Limb (tissue), 2 donors: ENCODE results near the gene EVX1.
A peak's percentile ranks its signal among the peaks of the same experiment; 100 is the strongest.

Source experiments
- DNase-seq, 2 donors: peaks; one replicate each; pipeline ENCODE4 v3.0.0-alpha.2; 2016; ENCODE audit errors: extremely low spot score in 2 of 2

EVX1 gene

DNA sequence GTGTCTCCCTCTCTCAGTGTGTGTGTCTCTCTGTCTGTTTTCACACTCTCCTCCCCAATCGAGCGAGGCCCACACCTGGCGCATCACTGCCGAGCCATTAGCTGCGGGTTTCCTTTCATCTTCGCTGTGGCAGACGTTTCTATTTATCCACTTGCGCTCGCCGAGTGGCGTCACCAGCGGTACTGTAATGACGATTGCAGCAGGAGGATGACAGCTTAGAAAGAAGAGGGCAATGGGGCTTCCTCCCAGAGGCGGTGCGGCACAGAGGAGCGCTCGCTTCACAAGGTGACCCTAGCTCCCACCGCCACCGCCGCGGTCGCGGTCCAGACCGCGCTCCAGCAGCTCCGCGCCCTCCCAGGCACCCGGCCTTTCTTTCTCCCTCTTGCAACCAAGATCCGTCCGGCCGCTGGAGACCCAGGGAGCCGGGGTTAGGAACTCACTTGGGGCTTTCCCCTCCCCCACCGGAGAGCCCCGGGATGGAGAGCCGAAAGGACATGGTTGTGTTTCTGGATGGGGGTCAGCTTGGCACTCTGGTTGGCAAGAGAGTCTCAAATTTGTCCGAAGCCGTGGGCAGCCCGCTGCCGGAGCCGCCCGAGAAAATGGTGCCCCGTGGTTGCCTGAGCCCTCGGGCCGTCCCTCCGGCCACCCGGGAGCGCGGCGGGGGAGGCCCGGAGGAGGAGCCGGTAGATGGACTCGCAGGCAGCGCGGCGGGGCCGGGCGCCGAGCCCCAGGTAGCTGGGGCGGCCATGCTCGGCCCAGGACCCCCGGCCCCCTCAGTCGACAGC lies at the start of gene EVX1:
EVX1 (plus strand) TSS at position 248 of the 785 bp plus-strand sequence; CDS start at position 477, 229 bp downstream.
- no peak for DNase-seq

DNA sequence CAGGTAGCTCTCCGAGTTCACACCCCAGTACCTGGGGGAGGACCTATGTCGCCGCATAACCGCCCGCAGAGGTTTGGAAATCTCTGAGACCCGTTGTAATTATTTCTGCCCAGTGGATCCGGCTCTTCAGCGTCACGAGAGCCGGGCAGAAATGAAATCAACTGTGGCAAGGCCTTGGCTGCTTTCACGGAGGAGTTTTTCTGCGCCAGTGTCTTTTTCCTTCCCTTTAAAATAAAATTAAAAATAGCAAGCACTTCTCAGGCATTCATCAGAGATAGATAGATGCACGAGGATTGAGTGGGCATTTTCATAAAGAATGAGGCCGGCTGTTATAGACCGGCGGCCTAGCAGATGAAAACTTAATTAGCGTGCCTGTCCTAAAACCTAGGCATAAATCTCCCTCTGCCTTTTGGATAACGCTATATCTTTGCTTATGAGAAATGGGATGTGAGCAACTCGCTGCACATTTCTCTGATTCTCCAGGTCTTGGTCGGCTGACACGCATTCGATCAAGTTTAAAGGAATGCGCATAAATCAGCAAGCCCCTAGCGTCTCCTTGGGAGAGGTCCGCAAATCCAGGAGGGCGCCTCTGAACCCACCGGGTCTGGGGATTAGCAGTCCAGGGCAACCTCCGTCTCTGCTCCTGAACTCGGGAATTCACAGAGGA lies 49.1 kb upstream of the EVX1 start:
- peak in 1 of 2 donors; percentile 62 for DNase-seq

DNA sequence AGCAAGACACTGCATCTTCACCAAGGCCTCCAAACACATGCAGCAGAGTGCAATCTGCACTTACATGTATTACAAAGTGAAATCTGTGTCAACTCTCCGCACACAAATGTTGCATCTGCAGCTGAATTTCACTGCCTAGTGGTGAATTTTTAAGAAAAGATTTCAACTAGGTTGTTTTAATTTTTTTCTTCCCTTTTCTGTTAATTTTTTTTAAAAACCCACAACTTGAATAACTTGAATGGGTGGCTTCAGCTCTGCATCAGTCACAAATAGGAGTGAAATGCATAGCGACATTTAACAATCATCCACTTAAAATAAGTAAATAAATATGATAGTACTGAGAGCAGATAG lies 48.6 kb upstream of the EVX1 start:
- DNase-seq = no peak

DNA sequence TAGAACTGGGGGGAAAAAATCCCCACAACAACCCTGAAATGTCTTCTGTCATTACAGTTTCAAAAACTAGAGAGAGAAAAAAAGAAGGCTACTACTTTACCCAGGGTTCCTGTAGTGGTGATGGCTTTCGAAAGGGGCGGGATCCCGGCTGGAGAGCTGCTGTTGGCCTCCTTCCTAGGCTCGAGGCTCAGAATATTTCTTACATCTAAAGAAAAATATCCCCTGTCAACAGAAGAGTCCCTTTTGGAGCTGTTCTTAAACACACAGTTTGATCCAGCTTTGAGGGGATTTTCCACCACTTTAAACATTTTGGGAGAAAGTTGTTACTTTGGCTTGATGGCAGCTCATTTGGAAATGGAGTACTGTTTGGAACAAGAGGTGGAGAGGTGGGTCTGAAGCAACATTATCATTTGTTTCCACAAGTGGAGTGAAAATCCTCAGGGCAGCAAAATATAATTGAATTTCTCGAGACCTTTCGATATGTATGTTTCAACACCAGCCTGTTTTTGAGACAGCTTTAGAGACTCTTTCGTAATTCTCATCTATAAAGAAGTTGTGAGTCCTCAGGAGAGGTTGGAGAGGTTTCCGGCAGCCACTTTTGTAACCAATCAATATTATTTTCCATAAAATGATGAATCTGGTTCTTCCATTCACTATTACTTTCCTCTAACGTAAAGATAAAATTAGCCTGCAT lies 47.8 kb upstream of the EVX1 start:
- DNase-seq = peak in 1 of 2 donors; percentile 34

DNA sequence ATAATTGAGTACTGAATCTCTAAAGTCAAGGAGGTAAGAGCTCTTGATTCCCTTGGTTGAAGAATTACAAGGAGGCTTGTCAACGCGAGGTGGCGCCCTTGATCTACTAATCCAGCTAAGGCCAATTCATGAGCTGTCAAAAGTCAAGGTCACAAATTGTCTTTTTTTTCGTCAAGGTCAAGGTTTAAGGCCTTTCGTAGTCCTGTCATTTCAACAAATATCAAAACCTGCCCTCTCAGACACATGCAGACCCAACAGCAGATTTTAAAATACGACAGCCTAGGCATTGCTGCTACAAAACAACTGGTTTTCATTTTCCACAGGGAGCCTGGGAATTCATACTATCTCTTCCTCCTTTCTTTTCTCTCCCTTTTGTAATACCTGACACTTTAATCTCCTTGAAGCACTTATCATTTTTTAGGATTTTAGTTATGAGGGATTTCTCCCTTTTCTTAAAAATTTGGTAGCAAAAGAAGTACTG lies 46.3 kb upstream of the EVX1 start:
- DNase-seq = peak; percentile 84 to 90

DNA sequence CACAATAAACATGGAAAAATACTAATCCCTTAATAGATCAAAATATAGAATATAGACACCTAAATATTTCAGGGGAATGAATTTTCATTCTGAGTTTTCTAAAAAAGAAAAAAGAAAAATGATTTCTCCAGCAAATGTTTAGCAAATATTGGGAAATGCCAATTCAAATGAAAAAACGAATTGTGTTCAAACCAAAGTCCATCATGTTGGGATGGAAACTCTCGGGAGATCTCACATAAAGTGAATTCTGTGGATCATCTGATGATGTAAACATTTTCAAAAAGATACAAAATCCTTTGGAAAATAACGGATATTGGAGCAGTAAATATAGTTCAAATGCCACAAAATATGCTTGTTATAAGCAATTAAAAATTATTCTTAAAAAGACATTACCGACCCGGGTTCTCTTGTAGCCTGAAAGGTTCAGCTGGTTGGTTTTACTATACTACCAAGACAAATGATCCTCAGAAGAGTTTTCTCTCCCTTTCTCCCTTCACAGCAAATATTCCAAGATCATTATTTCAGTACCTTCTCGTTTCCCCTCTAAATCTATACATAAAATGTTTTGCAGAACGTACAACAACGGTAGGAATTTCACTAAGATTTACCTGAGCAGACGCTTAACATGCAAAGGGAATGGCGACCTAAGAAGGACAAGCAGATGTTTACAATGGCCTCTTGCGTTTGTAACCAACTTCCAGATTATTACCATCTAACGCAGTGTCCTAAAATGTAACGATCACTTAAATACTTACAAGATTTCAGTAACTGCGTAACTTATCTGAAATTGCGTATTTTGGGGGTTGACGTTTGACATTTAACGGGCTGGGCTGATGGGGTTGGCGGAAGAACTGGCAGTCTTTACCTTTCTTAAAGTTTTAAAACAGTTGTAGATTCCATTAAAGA lies 45.2 kb upstream of the EVX1 start:
- no peak for DNase-seq

DNA sequence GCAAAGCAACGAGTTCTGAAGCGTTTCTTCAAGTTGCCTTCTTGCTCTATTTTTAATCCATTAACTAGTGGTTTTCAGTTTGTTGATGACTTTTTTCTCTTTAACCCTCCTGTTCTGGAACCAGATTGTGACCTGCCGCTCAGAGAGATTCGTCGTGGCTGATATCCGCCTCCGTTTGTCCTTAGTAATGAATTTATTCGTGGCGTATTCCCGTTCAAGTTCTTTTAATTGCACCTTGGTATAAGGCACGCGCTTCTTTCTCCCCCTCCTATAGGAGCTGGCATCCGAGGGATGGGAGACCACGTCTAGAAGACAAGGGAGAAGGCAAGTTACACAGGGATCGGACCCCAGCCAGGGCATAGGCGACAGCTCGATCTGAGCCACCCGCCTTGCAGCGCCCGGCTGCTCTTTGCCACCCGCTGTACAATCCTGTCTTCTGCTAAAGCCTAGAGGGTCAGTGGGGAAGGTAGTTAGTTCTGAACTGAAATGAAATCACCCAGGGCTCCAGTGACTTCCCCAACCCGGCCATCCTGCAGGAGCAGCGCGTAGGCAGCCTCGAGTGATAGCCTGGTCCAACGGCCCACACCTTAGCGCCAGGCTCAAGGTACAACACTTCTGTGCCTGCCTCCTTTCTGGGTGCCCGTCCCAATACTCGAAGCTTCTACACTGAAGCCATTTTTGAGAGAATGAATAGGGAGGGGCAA lies 44.3 kb upstream of the EVX1 start:
- peak in 1 of 2 donors; percentile 63 for DNase-seq

DNA sequence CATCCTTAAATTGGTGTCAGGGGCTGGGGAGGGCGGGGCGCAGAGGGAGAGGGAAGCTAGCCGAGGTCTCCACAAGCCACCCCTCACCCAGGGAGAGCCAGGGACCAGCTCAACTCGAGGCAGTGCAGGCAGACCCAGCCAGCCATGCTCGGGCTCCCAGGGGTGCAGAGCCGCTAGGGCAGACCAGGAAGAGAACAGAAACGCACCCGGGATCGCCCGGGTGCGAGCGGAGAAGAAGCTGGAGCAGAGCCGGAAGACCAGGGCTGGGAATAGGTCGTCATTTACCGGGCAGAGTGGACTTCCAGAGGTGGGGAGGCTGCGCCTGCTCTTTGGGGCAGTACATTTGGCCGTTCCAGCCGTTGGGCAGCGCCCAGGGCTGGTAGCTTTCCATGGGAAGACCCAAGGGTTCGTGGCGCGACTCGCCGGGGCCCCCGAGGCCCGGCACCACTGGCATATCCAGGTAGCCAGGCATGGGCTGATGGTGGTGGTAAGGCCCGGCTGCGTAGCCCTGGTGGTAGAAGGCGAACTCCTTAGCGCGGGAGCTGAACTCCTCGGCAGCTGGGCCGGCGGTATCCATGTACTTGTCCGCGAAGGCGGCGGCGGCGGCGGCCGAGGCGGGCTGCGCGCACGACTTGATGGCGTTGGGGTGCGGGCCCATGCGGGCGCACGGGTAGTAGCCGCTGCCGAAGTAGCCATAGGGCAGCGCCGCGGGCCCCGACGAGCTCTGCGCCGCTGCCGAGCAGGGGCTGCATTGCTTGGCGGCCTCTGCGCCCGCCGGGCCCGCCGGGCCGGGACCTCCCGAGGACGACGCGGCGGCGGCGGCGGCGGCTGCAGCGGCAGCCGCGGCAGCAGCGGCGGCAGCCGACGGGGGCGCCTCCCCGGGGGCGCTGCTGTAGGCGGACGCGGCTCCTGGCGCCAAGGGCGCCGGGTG lies 43.5 kb upstream of the EVX1 start:
- DNase-seq = peak in 1 of 2 donors; percentile 66

DNA sequence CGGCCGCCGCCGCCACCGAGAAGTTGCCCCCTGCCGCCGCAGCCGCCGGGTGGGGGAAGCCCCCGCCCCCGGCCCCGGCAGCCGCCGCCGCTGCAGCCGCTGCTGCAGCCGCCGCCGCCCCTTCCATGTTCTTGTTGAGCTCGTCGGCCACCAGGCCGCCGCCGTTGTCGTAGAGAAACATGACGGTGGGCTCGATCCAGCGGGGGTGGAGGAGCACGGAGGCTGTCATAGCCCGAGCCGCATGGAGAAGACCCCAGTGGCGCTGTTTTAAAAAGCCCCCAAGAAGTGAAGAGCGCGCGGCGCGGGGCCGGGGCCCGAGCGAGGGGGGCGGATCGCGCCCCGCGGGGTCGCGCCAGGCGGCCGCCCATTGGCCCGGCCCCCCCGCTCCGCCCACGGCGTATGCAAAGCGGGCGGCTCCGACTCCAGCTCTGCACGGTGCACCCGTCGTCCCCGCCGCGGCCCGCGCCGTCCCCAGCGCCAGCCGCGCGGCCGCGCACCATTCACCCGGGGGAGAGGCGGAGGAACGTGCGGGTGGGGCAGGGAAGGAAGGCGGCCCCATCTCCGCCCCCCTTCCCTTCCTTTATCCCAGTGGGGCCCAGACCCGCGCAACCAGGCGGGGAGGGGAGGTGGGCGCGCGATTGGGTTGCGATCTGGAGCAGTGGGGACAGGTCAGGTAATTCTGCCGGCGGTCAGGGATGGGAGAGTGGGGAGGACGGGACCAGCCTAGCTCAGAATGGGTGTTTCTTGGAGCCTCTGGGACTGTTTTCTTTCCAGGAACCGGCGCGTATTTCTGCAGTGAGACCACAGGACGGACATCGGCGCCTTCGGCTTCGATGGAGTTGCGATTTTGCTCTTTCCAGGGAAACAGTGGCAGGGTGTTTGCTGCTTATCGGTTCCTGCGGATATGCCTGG lies 42.5 kb upstream of the EVX1 start, which contains the start of gene HOXA13:
HOXA13 (minus strand) TSS at position 243 of the 912 bp plus-strand sequence; CDS start at position 229, 14 bp downstream.
- peak in 1 of 2 donors; percentile 81 for DNase-seq

DNA sequence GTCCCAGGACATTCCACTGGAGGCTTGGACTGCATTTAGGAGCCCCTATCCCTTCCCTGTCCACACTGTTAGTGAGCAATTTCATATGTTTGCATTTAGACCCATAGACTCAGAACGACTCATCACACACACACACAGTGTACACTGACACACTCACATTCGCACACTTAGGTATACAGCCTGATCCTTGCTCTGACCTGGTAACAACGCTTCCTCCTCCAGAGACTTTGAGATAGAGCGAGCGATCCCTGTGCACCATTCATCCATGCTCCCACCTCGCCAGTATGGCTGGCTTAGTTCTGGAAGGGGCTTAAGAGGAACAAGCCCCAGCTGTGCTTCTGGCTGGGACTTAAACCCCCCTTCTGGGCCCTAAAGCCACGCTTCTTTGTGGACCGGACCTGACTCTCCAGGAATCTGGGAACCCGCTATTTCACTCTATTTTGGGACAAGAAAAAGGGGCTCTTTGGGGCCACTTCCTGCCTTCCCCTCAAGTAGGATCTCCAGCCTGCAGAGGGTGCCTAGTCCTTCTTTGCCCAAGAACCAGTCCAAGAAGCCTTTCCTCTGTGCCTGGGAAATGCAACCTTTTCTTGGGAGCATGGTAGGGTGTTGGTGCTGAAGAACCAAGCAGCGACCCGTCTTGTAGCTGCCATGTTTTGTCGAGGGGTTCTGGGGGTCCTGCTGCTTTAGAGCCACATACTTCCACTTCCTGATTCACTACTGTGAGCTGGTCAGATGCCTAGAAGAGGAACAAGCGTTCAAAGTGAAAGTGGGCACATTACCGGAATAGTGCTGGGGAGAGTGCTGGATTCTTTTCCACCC lies 41.6 kb upstream of the EVX1 start:
- peak in 1 of 2 donors; percentile 48 for DNase-seq

DNA sequence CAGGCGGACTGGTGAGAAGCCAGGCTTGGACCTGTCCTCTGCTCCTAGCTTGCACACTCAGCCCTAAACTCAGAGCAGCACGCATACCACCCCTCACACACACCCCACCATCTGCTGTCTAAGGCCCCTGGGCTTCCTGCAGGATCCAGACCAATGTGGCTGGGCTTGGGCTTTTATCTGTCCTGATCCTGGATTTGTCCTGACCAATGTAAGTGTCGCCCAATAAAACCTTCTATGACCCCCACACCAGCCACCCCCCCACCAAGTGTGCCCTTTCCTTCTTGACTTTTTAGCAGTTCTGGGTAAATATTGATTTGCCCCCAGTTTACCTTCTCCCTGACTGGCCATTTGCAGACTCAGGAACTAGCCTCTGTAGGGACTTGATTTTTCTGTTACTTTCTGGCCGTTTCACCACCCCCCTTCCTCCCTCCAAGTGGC lies 41.0 kb upstream of the EVX1 start:
- DNase-seq = no peak

DNA sequence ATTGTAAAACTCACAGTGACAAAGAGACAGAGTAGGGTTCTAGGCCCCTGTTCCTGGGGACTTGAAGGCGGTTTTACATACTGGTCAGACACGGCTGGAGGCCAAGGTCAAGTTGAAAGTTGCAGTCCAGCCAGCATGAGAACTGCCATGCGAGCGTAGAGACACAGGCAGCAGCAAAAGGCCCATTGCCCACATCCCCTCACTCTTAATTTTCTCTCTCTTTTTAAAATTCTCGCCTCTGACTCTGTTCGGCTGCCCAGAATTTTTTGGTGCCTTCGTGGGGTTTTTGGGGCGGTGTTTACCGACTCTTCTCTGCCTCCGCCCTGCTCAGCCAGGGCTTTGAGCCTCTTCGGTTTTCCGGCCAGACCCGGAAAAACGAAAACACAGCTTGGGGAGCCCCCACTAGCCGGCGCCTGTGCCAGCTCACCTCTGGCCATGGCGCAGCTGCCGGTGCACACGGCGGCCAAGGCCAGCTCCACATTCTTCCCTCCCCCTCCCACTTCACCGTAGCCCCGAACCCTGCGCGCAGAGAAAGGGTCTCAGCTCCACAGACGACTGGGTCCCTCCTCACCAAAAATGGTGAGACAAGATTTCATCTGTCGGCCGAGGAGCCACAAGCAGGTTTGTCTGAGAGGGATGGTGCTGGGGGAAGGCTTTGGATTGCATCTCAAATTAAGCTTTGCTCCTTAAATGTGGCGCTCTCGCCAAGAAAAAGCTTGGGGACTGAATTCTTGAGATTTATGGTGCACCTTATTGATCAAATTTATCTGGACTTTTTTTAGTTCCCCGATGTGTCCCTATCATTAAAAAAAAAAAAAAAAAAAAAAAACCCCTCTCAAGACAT lies 40.4 kb upstream of the EVX1 start:
- DNase-seq = peak in 1 of 2 donors; percentile 50

DNA sequence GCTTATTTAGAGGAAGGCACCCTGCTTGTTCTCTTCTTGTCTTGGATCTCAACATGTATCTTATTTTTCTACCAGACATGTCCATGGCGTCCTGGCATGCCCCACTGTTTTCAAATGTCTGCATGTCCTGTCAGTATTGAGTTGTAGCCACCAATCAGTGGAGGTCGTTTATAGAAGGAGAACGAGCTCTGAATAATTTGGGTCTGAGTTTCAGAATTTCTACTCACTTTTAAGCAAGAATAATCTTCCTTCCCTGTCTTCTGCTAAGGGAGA lies 39.8 kb upstream of the EVX1 start:
- peak in 1 of 2 donors; percentile 26 for DNase-seq

DNA sequence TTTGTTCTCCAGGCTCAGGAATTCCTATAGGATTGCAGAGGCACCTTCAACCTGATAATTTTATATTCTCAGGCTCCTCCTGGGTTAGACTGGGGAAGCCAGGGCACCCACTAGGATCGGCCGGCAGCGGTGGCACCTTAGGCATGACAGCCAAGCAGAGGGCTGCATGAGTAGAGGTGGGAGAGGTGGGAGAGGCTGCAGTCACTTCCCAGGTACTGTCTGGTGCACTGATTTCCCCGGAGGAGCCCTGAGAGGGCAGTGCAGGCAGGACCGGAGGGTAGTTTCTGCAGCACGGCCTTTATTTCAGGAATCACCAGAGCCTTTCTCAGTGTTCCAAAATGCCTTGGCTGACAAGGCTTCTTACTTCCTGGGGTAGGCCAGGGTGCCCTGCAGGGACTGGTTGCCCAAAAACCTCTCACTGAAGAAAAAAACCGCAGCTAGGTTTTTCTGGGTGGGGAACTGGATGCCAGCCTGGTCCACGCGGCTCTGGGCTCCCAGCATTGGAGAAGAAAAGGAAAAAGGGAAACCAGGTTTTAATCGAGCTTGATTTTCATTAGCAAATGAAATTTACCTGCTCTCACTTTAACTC lies 39.1 kb upstream of the EVX1 start:
- DNase-seq = peak in 1 of 2 donors; percentile 35

DNA sequence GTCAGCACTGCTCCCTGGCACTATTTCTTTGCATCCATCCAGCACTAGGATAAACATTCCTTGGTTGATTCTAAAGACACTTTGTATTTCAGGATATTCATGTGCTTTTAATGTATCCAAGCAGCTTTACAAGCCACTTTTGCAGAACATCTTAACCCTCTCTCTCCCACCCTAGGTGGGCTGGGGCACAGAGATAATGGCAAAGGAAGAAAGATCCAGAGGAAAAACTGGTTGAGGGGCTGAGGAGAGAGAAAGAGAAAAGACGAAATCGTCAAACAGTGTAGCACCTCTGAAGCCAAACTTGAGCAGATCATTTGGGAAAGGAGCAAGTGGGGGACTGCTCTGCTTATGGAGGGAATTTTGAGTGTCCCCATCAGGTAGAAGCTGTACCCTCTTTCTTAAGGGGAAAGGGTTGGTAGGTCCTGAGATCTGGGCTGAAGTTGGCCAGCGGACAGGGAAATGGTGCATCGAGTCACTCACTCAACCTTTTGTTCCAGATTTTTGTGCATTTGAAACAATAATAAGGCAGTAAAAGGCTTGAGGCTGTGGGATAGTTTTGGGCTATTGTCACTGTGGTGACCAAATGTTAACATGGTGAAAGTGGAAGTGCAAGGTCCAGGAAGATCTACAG lies 38.5 kb upstream of the EVX1 start:
- peak in 1 of 2 donors; percentile 29 for DNase-seq
